Fibroblast of villous mesenchyme (primary cell): Measurements from ENCODE around the gene RAB40C. TPM values are rescaled to one million over a fixed set of nuclear protein-coding genes. Genes with fewer than 3 reads are reported as not detected.

ENCODE experiments used
- DNase-seq: peaks from one replicate; pipeline ENCODE4 v3.0.0-alpha.2; 2010; ENCODE audit warnings: low read depth
- H3K4me3 ChIP-seq: 2 replicates; pipeline ENCODE4 v1.5.1; 2011; ENCODE audit warnings: low read depth, mild to moderate bottlenecking, low read length
- total RNA-seq: library from RNA; depleted of rRNA; stranded (reverse); fragments of >200 nt; gene quantifications from 2 replicates; pipeline ENCODE4 v1.2.3, GENCODE V29; 2012
- TF ChIP-seq, protein P1 (sequence below): IDR thresholded peaks from 2 replicates; pipeline ENCODE4 v1.5.1; 2012; ENCODE audit warnings: low read depth, mild to moderate bottlenecking, low read length; ENCODE audit not compliant: insufficient read depth

RAB40C gene
- total RNA-seq, 1 donor: 9.9 TPM

DNA sequence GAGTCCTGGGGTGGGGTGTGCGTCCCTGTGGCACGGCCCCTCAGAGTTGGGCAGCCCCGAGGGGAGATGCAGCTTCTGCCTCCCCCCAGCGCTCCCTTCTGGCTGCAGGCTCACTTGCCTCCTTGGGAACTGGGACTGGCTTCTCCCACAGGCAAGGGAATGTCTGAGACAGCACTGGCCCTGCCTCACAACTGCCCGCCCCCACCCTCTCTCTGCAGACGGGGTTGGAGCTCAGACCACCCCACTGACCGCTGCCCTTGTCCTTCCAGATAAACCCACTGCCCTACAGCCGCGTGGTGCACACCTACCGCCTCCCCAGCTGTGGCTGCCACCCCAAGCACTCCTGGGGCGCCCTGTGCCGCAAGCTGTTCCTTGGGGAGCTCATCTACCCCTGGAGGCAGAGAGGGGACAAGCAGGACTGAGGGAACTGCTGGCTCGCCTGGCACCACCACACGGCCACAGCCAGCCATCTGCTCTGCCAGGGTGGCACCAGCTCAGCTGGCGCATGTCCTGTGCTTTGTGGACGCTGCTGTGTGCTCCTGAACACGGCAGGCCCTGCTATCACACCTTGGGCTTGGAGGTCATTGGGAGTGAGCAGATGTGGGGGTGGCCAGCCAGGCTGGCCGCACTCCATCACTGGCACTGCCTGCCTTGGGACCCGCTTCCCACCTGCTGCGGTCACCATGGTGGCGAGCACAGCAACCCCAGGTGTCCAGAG lies 7.1 kb upstream of the RAB40C start:
- no peak for DNase-seq
- H3K4me3 ChIP-seq: no peak overlapping the region
- TF ChIP-seq, protein P1, sequence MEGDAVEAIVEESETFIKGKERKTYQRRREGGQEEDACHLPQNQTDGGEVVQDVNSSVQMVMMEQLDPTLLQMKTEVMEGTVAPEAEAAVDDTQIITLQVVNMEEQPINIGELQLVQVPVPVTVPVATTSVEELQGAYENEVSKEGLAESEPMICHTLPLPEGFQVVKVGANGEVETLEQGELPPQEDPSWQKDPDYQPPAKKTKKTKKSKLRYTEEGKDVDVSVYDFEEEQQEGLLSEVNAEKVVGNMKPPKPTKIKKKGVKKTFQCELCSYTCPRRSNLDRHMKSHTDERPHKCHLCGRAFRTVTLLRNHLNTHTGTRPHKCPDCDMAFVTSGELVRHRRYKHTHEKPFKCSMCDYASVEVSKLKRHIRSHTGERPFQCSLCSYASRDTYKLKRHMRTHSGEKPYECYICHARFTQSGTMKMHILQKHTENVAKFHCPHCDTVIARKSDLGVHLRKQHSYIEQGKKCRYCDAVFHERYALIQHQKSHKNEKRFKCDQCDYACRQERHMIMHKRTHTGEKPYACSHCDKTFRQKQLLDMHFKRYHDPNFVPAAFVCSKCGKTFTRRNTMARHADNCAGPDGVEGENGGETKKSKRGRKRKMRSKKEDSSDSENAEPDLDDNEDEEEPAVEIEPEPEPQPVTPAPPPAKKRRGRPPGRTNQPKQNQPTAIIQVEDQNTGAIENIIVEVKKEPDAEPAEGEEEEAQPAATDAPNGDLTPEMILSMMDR: no peak

DNA sequence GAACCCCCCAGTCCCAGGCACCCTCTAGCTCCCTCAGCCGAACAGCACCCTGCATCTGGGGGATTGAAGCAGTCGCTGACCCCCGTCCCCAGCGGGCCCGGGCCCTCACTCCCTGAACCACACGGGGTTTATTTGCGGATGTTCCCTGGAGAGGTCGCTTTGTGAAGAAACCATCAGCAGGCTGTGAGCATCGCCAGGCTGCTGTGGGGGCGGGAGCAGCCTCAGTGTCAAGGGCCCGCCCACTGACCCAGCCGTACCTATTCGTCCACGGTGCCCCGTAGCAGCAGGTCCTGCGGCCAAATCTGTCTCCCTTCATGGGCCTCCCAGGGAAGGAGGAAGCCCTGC lies 6.4 kb upstream of the RAB40C start:
- TF ChIP-seq, protein P1: no peak
- DNase-seq: no peak

DNA sequence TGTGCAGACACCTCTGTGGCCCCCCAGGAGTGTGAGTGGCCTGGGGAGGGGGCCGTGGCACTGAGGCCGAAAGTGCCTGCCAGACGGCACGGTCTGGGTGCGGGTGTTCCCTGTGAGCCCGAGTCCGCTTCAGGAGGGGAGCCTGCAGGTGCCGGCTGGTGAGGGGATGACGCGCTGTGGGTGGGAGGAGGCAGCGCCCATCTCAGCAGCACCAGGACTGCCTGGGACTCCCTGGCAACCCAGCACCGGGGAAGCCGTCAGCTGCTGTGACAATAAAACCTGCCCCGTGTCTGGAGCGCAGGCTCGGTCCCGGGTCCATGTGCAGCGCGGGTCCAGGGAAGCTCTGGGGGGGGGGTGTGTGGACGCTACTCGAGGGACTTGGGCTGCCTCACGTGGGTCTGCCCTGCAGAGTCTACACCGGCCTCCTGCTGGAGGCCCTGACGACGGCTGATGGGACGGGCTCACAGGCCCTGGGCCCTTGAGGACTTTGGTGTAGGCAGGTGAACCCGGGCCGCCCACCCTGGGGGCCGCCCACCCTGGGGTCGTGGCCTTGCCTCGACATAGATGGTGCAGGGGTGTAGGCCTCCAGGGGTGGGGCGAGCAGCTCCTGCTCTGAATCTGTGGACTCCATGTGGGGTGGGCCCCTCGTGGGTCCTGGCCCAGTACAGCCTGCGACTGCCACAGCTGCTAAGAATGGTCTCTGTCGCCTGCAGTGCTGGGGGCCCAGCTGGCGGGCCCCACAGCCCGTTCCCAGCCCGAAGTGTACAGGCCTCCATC lies 5.9 kb upstream of the RAB40C start:
- H3K4me3 ChIP-seq: no peak overlapping the region
- DNase-seq: no peak
- TF ChIP-seq, protein P1: no peak

More for the DNA sequence above, 6.4 kb upstream of the RAB40C start:
- H3K4me3 ChIP-seq: no peak overlapping the region

DNA sequence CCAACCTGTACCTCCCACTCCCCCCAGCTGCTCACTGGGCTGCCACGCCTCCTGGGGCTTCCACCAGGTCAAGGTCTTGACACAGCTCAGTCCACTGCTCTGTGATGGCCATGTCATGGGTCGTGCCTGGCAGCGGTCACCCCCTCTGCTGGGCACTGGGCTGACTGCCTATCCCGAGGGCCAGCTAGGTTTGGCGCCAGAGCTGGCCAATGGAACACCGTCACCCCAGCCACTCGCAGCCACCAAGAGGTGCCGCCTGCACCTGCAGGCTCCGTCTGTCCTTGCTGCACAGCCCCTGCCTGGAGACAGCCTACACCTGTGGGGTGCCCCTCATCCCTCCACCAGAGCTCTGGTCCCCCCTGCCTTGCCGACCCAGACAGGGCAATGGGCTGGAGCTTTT lies 4.5 kb upstream of the RAB40C start:
- no peak for DNase-seq

DNA sequence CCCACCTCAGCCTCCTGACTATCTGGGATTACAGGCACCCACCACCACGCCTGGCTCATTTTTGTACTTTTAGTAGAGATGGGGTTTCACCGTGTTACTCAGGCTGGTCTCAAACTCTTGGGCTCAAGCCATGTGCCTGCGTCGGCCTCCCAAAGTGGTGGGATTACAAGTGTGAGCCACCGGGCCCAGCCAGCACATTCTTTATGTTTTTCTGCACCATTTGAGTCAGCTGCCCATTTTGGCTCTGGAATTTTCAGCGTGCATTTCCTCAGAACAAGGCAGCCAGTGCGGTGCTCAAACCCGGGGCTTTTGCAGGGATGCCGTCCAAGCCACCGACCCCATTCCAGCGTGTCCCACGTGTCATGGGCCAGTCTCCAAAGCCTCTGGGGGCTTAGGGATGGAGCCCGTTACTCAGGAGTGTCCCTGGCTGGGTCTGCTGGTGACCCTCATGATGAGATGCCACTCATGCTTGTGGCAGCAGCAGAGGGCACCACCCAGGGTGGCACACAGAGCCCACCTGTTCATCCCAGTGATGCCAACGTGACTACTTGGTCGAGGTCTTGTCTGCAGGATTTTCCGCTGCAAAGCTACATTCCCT lies 3.7 kb upstream of the RAB40C start:
- no peak for DNase-seq
- TF ChIP-seq, protein P1: no peak

More for the DNA sequence above, 4.5 kb upstream of the RAB40C start:
- TF ChIP-seq, protein P1: no peak
- no peak overlapping the region for H3K4me3 ChIP-seq

DNA sequence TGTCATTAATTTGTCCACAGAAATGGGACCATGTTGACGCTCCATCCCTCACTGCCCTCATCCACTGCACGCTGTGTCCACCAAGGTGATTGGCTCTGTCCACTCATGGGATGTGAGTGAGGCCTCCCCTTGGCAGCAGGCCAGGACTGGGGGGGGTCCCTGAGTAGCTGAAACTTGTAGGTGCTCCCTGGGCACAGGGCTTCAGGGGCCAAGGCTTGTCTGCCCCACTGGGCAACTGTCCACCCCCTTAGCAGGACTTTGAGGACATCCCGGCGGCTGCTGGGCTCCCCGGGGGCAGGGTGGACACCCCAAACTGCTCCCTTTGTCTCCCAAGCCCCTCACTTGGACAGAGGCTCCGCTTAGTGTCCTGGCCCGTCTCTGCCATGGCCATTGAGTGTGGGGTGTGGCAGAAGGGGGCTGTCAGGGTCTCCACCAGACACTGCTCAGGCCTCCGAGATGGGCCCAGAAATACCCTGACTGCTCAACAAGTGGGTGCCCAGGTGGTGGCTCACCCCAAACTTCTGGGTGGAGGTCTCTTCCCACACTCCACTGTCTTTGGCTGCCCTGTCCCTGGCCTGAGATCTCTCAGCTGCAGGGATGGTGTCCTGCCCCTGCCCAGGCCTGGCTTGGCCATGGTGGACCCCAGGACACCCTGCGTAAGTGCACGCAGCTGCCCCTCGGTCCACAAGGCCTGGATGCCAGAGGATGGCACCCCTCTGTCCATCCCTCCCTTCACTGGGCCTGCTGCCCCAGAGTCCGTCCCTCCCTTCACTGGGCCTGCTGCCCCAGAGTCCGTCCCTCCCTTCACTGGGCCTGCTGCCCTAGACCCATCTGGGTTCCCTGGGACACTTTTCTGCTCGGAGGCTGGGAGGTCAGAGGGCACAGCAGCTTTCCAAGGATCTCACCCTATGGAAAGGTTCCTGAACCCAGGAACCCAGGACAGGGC lies 2.9 kb upstream of the RAB40C start:
- TF ChIP-seq, protein P1: no peak
- H3K4me3 ChIP-seq: no peak overlapping the region
- no peak for DNase-seq

More for the DNA sequence above, 3.7 kb upstream of the RAB40C start:
- no peak overlapping the region for H3K4me3 ChIP-seq
